ENCODE measurements around the gene RPS6KA2. TPM values are rescaled to one million over a fixed set of nuclear protein-coding genes. Genes with fewer than 3 reads are reported as not detected.

The RPS6KA2 gene
- total RNA-seq, 1 experiment from 2014 or later = 12.3 TPM

DNA sequence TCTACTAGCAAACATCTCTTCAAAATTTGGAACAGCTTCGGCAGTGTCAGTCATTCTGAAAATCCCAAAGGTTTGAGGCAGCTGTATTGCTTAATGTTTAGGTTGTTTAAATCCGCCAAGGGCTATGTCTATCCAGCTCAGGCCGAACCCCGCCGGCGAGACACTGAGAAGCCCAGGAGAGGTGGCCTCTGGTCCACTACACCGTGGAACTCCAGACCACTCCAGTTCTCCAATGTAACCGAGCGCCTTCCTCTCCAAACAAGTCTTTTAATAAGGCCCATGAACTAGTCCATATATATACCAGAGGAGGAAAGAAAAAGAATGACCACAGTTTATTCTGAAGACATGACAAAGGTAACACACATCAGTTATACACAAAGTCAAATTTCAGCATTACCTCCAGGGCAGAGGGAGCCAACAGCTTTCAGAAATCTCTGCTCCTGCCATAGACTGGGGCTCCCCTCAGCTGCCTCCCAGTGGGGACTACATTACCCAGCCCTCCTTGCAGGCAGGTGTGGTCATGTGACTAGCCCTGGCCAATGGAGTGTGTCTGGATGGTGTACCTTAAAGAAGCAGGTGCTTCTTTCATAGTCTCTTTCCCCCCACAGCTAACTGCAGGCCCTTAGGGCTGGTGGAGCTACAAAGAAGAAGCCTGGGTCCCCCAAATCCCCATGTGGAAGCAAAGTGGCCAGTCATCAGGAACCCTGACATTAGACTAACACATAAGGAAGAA lies 40.5 kb downstream of the RPS6KA2 start, which contains the start of gene RAMACL:
RAMACL (minus strand) TSS at position 255 of the 733 bp plus-strand sequence; CDS start at position 54, 201 bp downstream.
- no peaks in the 10 kb centered on the region for H3K9me3 Mint-ChIP-seq
- Histone ChIP-seq H3K79me1 (ENCODE audit: insufficient read depth, low read depth, low read length, poor library complexity, severe bottlenecking) (peaks cover 2% of the 10 kb centered on the region), H2BK15ac (ENCODE audit: low read depth, low read length) (no peak within 1 kb of the TSS), H2AFZ (ENCODE audit: low read length) (no peak within 1 kb of the TSS), H3K9ac (ENCODE audit: extremely low read depth, insufficient read length, low read length) (no peak within 1 kb of the TSS), H3K14ac (ENCODE audit: insufficient read depth, low read length) (no peak within 1 kb of the TSS), H3K56ac (ENCODE audit: insufficient read length, low read depth, low read length) (no peak within 1 kb of the TSS), H3K79me2 (ENCODE audit: insufficient read depth, low read length) (0 out of 2 replicates have a peak, but pooled peaks cover 2% of the 10 kb centered on the region), H2BK120ac (ENCODE audit: low read depth, low read length, poor library complexity, severe bottlenecking) (no peak within 1 kb of the TSS), H3K4me2 (ENCODE audit: insufficient read depth, insufficient read length, low read length) (no peak within 1 kb of the TSS), H3K4me1 (ENCODE audit: insufficient read depth, low read length) (peaks cover 3% of the 10 kb centered on the region; the same call in 1 of the 2 replicates), H4K20me1 (ENCODE audit: control insufficient read depth, insufficient read depth, insufficient read length) (no peaks in the 10 kb centered on the region), H2BK20ac (ENCODE audit: low read depth, low read length, poor library complexity, severe bottlenecking) (no peak within 1 kb of the TSS), H2BK12ac (ENCODE audit: insufficient read length, low read depth, low read length) (no peak within 1 kb of the TSS), H3K27me3 (ENCODE audit: insufficient read depth, low read length) (no peaks in the 10 kb centered on the region), H3K9me3 (ENCODE audit: control insufficient read depth, low read depth, low read length) (no peaks in the 10 kb centered on the region), H3K23ac (ENCODE audit: insufficient read length, low read depth, low read length) (no peak within 1 kb of the TSS), H3K23me2 (ENCODE audit: insufficient read length, low read depth, low read length, poor library complexity, severe bottlenecking) (no peaks in the 10 kb centered on the region), H4K91ac (ENCODE audit: insufficient read length, low read depth, low read length) (no peak within 1 kb of the TSS), H2AK5ac (ENCODE audit: insufficient read length, low read length) (no peak within 1 kb of the TSS), H3K4ac (ENCODE audit: low read depth, low read length) (no peak within 1 kb of the TSS), H3T11ph (ENCODE audit: low read length) (no peak within 1 kb of the TSS), H2BK5ac (ENCODE audit: insufficient read length, low read length) (no peak within 1 kb of the TSS), H4K8ac (replicated peaks; ENCODE audit: insufficient read length, low read depth, low read length) (no peak within 1 kb of the TSS), H3K27ac (ENCODE audit: insufficient read length, low read depth, low read length) (no peak within 1 kb of the TSS), H3K18ac (ENCODE audit: insufficient read length, low read depth, low read length) (no peak within 1 kb of the TSS), H4K5ac (ENCODE audit: insufficient read length, low read depth, low read length) (no peak within 1 kb of the TSS)
- H3K27ac Mint-ChIP-seq = 0 out of 7 replicates have a peak within 1 kb of the TSS, but pooled peaks of 1 of the 3 experiments have one; percentile 15
- no peaks in the 10 kb centered on the region for H3K27me3 Mint-ChIP-seq (ENCODE audit: low read depth)
- H3K36me3 Mint-ChIP-seq (ENCODE audit: insufficient read depth in 1 of 3, low read depth in 3 of 3) = no peaks in the 10 kb centered on the region
- H3K4me3 Mint-ChIP-seq = no peak within 1 kb of the TSS
- peak; percentile 78 for DNase-seq
- TF ChIP-seq, protein P1, sequence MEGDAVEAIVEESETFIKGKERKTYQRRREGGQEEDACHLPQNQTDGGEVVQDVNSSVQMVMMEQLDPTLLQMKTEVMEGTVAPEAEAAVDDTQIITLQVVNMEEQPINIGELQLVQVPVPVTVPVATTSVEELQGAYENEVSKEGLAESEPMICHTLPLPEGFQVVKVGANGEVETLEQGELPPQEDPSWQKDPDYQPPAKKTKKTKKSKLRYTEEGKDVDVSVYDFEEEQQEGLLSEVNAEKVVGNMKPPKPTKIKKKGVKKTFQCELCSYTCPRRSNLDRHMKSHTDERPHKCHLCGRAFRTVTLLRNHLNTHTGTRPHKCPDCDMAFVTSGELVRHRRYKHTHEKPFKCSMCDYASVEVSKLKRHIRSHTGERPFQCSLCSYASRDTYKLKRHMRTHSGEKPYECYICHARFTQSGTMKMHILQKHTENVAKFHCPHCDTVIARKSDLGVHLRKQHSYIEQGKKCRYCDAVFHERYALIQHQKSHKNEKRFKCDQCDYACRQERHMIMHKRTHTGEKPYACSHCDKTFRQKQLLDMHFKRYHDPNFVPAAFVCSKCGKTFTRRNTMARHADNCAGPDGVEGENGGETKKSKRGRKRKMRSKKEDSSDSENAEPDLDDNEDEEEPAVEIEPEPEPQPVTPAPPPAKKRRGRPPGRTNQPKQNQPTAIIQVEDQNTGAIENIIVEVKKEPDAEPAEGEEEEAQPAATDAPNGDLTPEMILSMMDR (conservative IDR thresholded peaks at IDR 0.05) = no peak
- no CpG with 5 or more reads among the region's 9 CpGs for WGBS (ENCODE audit: extremely low coverage, insufficient read length, low lambda C conversion rate)
- H3K4me1 Mint-ChIP-seq = peaks cover 24 to 28% of the 10 kb centered on the region in 2 experiments
